Activated naive CD4-positive, alpha-beta T cell treated with anti-CD3 and anti-CD28 coated beads for 36 hours (primary cell): ENCODE measurements around the gene NAV2. TPM values are rescaled to one million over a fixed set of nuclear protein-coding genes. Genes with fewer than 3 reads are reported as not detected.
A peak's percentile ranks its signal among the peaks of the same experiment; 100 is the strongest.

Experiments used
- CTCF ChIA-PET: fragments of 350-600 bp; sonication (Branson Sonifier 250); formaldehyde crosslinking; loops from one replicate; lab custom pipeline; 2021; ENCODE audit warnings: antibody characterized with exemption; lab: Charles Lee
- DNase-seq: peaks from one replicate; pipeline ENCODE4 v3.0.0-alpha.2; 2020
- H3K27ac Mint-ChIP-seq: one replicate; pipeline ENCODE4 v1.8.0; 2021; ENCODE audit warnings: mild to moderate bottlenecking, mixed read lengths
- H3K27me3 Mint-ChIP-seq: one replicate; pipeline ENCODE4 v1.8.0; 2021; ENCODE audit warnings: low read depth, mixed read lengths
- H3K36me3 Mint-ChIP-seq: one replicate; pipeline ENCODE4 v1.8.0; 2021; ENCODE audit warnings: low read depth, mixed read lengths
- H3K4me1 Mint-ChIP-seq: one replicate; pipeline ENCODE4 v1.8.0; 2021; ENCODE audit warnings: low read depth, mixed read lengths
- H3K4me3 Mint-ChIP-seq: one replicate; pipeline ENCODE4 v1.8.0; 2021; ENCODE audit warnings: mild to moderate bottlenecking, moderate library complexity, mixed read lengths
- H3K9me3 Mint-ChIP-seq: one replicate; pipeline ENCODE4 v1.8.0; 2021; ENCODE audit warnings: mixed read lengths
- intact Hi-C: fragments of 100-400 bp; cut with micrococcal nuclease; formaldehyde crosslinking; loops from one replicate; pipeline ENCODE4 v1.15.1; 2023
- total RNA-seq, 2 experiments: library from RNA; stranded (reverse); gene quantifications; one replicate each; pipeline ENCODE4 v1.2.3, GENCODE V29; 2021

NAV2 gene
- total RNA-seq, 2 experiments from 2014 or later: 0.20 to 0.41 TPM

DNA sequence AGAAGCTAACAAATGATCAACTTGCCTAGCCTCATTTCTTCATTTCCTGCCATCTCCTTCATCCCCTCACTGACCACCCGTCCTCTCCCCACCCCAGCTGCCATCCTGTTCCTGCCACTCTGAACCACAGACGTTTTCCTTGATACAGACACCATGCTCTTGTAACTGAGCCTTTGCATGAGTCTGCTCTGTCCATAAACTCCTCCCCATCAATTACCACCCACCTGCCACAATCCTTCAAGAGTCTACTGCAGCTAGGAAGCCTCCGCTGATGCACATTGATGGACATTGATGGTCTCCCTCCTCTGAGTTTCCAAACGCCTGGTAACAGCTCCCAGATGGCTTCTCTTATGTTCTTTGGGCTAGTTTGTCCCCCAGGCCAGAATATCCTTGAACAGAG, 253.8 kb downstream of the NAV2 start:
- H3K4me1 Mint-ChIP-seq: peaks cover 15% of the 10 kb centered on the region
- H3K27ac Mint-ChIP-seq: no peak overlapping the region
- H3K4me3 Mint-ChIP-seq: no peak overlapping the region
- no peaks in the 10 kb centered on the region for H3K36me3 Mint-ChIP-seq
- intact Hi-C loops: no loop called here
- CTCF ChIA-PET: no interaction called here
- H3K9me3 Mint-ChIP-seq: no peaks in the 10 kb centered on the region
- H3K27me3 Mint-ChIP-seq: peaks cover 14% of the 10 kb centered on the region
- DNase-seq: no peak

DNA sequence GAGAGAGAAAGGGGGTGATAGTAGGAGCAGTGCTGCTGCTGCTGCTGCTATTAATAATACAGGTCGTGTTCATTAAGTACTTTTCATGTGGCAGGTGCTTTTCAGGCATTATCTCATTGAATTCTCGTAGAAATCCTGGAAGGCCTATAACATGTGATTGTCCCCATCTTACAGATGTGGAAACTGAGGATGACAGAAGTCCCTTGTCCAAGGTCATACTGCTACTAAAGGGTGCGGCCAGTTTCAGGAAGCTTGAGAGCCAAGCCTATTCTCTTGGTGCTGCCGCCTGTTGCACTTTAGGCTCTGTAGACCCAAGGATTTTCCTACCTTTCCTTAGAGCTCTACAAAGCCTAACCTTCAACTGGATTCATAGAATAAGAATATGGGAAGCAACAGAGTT, 254.3 kb downstream of the NAV2 start:
- Mint-ChIP-seq H3K4me1 (peaks cover 15% of the 10 kb centered on the region), H3K27me3 (peaks cover 14% of the 10 kb centered on the region), H3K4me3 (no peak overlapping the region), H3K27ac (no peak overlapping the region), H3K9me3 (no peaks in the 10 kb centered on the region), H3K36me3 (no peaks in the 10 kb centered on the region)
- no peak for DNase-seq
- intact Hi-C loops: no loop called here
- CTCF ChIA-PET: no interaction called here

DNA sequence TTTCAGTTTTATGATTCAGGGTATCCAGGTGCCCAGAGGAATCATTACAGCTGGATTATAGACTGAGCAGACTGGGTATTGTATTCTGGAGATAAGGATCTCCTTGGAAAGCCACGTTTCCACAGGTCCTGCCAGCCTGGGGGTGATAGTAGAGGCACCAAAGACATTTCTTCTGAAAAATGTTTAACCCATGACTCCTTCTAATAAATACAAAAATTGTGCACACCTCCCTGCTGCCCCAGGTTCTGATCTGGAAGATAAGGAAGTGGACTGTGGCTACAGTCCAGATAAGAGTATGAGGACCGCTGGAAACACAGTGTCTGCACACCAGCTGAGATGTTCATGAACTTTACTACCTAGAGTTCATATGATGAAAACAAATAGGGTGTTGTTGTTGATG, 255.2 kb downstream of the NAV2 start:
- Mint-ChIP-seq H3K27me3 (peaks cover 14% of the 10 kb centered on the region), H3K27ac (no peak overlapping the region), H3K4me1 (peaks cover 15% of the 10 kb centered on the region), H3K9me3 (no peaks in the 10 kb centered on the region), H3K36me3 (no peaks in the 10 kb centered on the region), H3K4me3 (no peak overlapping the region)
- DNase-seq: no peak
- intact Hi-C loops: no loop called here
- CTCF ChIA-PET: no interaction called here

DNA sequence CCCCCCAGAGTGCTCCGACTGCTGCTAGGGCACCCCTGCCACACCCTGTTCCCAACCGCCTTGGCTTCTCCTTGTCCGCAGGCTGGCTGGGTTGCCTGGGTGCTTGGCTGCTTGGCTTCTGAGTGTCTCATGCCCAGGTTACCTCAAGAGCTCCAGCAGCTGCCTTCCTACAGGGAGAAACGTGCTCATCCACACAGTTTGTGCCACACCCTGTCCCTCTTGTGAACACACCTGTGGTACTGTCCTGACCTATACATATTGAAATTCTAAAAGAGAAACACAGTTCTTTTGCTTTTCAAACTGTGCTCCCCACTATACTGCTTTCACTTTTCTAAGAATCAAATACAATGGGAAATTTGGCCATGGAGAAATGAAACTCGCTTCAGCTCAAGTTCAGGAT, 256.2 kb downstream of the NAV2 start:
- intact Hi-C loops: no loop called here
- H3K9me3 Mint-ChIP-seq: no peaks in the 10 kb centered on the region
- H3K4me3 Mint-ChIP-seq: no peak overlapping the region
- CTCF ChIA-PET: no interaction called here
- H3K4me1 Mint-ChIP-seq: peaks cover 8% of the 10 kb centered on the region
- H3K27me3 Mint-ChIP-seq: peaks cover 14% of the 10 kb centered on the region
- no peaks in the 10 kb centered on the region for H3K36me3 Mint-ChIP-seq
- H3K27ac Mint-ChIP-seq: no peak overlapping the region
- no peak for DNase-seq

DNA sequence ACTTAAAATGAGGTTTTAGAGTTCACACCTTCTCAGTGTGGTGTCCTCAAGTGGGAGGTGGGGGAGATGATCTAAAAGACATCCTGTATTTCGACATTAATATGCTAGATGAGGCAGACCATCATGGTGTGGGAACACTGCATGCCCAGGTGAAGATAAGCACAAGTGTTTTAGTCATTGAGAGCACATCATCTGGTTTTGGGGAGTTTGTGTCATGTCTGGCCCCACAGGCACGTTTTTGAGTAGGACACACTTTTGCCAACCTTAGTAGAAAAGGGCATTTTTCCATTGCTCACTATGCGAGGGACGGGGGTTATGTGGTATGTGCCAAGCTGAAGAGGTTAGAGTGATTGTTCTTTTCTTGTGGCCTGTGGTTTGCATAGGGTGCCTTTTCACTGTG, 258.3 kb downstream of the NAV2 start:
- no peak overlapping the region for H3K4me3 Mint-ChIP-seq
- H3K36me3 Mint-ChIP-seq: no peaks in the 10 kb centered on the region
- intact Hi-C loops: no loop called here
- peaks cover 6% of the 10 kb centered on the region for H3K4me1 Mint-ChIP-seq
- DNase-seq: peak; percentile 20
- CTCF ChIA-PET: no interaction called here
- peak overlapping the region; percentile 44 for H3K27ac Mint-ChIP-seq
- H3K27me3 Mint-ChIP-seq: peaks cover 4% of the 10 kb centered on the region
- H3K9me3 Mint-ChIP-seq: no peaks in the 10 kb centered on the region

DNA sequence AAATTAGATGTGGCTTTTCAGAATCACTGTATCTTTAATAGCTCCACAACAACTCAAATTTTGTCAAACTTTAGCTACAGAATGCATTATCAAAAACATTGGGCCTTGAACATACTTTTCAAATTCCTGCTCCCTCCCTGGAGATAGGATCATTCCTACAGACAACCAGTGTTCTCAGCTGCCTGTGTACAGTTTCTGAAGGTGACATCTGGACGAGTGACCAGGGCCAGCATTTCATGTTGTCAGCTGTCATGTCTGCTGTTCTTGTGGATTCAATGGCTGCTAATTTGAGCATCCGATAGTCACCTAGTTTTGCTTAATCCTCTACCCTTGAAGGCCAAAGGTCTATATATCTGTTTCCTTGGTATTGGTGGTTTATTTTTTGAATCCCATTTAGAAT, 259.5 kb downstream of the NAV2 start:
- no peaks in the 10 kb centered on the region for H3K36me3 Mint-ChIP-seq
- CTCF ChIA-PET: interaction anchor here (0.7 kb wide), 1 partner anchor 14 kb away, joined by 3 read pairs; no protein-coding TSS in a partner anchor
- no peaks in the 10 kb centered on the region for H3K9me3 Mint-ChIP-seq
- H3K27ac Mint-ChIP-seq: no peak overlapping the region
- no peak overlapping the region for H3K4me3 Mint-ChIP-seq
- peaks cover 4% of the 10 kb centered on the region for H3K27me3 Mint-ChIP-seq
- intact Hi-C loops: no loop called here
- no peak for DNase-seq
- H3K4me1 Mint-ChIP-seq: peaks cover 6% of the 10 kb centered on the region

DNA sequence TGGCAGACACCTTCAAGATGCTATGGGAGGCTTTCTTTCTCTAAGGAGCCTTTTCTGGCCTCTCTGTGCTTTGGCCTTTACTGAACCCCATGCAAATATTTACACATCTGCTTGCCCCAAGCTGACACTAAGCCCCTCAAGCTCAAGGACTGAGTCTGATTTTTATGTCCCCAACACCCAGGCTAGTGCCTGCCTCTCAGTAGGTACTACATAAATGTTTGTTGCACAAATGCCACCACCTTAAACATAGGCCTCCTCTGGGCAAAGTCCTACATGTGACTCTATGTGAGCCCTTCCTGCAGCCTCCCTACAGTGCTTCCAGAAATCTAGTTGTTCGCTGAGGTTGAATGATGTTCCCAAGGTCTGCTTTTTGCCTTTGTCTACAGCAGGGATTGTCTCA, 260.0 kb downstream of the NAV2 start:
- Mint-ChIP-seq H3K9me3 (no peaks in the 10 kb centered on the region), H3K27me3 (peaks cover 3% of the 10 kb centered on the region), H3K27ac (no peak overlapping the region), H3K36me3 (no peaks in the 10 kb centered on the region), H3K4me3 (no peak overlapping the region), H3K4me1 (peaks cover 6% of the 10 kb centered on the region)
- intact Hi-C loops: no loop called here
- DNase-seq: no peak
- CTCF ChIA-PET: no interaction called here

DNA sequence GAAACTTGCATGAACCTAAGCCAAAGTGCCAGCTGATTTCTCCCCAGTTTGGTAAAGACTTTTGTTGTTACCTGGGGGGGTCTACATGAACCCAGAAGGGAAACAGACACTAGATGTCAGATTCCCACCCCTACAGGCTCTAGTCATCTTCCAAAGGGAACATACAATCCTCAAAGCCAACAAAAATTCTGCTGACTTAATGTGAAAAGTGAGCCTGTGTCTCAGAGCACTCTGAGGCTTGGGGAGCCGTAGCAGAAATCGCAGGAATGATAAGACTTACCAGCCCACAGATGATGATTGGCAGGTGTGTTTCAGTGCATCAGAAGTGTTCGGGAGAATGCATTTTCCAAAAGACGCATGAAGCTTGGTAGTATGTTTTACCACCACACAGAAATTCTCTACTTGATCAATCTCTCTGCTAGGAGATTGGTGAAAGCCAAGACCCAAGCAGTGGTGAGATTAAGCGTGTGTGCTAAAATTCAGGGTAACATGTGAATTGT, 260.5 kb downstream of the NAV2 start:
- no peaks in the 10 kb centered on the region for H3K9me3 Mint-ChIP-seq
- H3K36me3 Mint-ChIP-seq: no peaks in the 10 kb centered on the region
- no peak overlapping the region for H3K27ac Mint-ChIP-seq
- CTCF ChIA-PET: no interaction called here
- no peak overlapping the region for H3K4me3 Mint-ChIP-seq
- H3K27me3 Mint-ChIP-seq: no peaks in the 10 kb centered on the region
- DNase-seq: no peak
- intact Hi-C loops: no loop called here
- H3K4me1 Mint-ChIP-seq: peaks cover 6% of the 10 kb centered on the region

DNA sequence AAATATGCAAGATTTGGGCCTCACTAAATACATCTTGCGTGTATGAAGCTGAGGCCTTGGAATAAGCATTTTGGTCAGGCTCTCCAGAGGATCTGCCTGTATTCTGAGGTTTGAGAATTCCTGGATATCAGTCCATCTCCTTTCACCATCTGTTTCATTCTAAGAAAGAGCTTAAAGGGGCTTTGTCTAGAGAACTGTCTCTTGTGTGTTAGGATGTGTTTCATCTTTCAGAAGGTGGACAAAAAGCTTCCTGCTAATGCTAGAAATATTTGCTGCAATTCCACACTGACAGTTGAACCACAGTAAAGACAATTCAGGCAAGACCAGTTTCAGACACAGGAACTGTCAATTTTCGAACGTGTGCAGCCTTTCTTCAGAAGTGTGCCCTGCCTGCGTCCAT, 262.2 kb downstream of the NAV2 start:
- DNase-seq: no peak
- no peaks in the 10 kb centered on the region for H3K27me3 Mint-ChIP-seq
- CTCF ChIA-PET: no interaction called here
- no peaks in the 10 kb centered on the region for H3K9me3 Mint-ChIP-seq
- intact Hi-C loops: no loop called here
- H3K4me3 Mint-ChIP-seq: no peak overlapping the region
- H3K4me1 Mint-ChIP-seq: peaks cover 18% of the 10 kb centered on the region
- H3K27ac Mint-ChIP-seq: no peak overlapping the region
- H3K36me3 Mint-ChIP-seq: no peaks in the 10 kb centered on the region

DNA sequence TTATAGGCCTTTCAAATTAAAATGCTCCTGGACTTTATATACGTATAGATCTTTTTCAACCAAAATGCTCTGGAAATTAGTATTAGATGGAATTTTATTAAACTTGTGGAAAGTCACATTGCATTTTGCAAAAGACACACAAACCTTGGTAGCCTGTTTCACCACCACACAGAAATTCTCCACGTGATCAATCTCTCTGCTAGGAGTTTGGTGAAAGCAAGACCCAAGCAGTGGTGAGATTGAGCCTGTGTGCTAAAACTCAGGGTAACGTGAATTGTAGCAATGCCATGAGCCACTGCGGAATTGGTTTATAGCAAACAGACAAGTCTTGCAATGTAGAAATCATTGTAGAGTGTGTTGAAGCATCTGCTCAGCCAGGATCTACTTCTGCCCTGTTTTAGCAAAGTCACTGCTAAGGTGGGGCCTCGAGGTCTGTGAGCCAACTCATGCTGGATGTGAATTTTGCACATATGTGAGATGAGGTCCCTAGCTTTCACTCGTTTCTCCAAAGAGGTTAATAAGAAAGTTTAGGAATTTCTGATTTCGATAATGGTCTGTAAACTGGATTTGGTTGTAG, 262.9 kb downstream of the NAV2 start:
- no peak for DNase-seq
- intact Hi-C loops: no loop called here
- H3K4me1 Mint-ChIP-seq: peaks cover 18% of the 10 kb centered on the region
- CTCF ChIA-PET: no interaction called here
- no peaks in the 10 kb centered on the region for H3K9me3 Mint-ChIP-seq
- H3K27ac Mint-ChIP-seq: no peak overlapping the region
- no peak overlapping the region for H3K4me3 Mint-ChIP-seq
- H3K36me3 Mint-ChIP-seq: no peaks in the 10 kb centered on the region
- H3K27me3 Mint-ChIP-seq: no peaks in the 10 kb centered on the region

DNA sequence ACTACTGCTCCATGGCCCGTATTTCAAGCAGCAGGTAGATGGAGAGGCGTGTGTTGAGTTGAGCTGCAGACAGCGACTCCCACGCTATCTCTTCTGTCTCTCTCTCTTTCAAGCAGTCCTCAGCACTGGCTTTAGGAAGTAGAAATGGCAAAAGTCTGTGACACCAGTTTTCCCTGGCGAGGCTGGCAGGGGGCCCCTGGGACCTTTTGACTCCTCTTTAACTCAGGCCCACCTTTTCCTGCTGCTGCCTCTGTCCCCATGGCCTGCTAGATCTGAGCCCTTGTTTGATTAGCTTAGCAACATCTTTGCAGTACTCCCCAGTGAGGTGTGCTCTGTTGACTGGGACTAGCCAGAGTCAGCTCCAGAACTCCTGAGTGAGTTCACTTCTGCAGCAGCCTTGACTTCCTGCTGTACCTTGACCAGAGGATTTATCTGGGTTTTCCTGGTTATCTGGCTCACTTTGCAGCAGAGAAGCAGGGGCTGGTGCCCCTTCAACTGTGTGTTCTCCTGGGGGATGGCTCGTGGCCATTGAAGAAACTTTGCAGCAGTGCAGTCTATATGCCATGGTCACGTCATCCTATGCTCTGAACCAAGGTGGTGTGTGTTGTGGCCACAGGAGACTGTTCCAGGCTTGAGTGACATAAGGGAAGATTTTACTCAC, 263.8 kb downstream of the NAV2 start:
- Mint-ChIP-seq H3K4me1 (peaks cover 12% of the 10 kb centered on the region), H3K27ac (no peak overlapping the region), H3K27me3 (peaks cover 1% of the 10 kb centered on the region), H3K36me3 (no peaks in the 10 kb centered on the region), H3K4me3 (no peak overlapping the region), H3K9me3 (no peaks in the 10 kb centered on the region)
- CTCF ChIA-PET: no interaction called here
- no peak for DNase-seq
- intact Hi-C loops: no loop called here

DNA sequence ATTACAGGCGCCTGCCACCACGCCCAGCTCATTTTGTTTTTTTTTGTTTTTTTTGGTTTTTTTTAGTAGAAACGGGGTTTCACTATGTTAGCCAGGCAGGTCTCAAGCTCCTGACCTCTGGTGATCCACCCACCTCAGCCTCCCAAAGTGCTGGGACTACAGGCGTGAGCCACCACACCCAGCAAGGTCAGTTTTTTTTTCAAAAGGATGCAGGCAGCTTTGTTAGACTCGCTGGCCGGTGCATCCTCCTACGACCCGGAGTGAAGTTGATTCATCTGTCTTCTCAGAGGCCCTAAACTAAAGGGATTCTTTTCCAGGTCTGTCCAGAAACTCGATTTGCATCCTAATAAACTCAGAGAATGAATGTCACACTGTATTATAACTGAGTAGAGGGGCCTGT, 265.3 kb downstream of the NAV2 start:
- H3K36me3 Mint-ChIP-seq: no peaks in the 10 kb centered on the region
- H3K27me3 Mint-ChIP-seq: peaks cover 10% of the 10 kb centered on the region
- no peak overlapping the region for H3K4me3 Mint-ChIP-seq
- peaks cover 12% of the 10 kb centered on the region for H3K4me1 Mint-ChIP-seq
- intact Hi-C loops: no loop called here
- no peaks in the 10 kb centered on the region for H3K9me3 Mint-ChIP-seq
- no peak for DNase-seq
- H3K27ac Mint-ChIP-seq: no peak overlapping the region
- CTCF ChIA-PET: no interaction called here
